RWPE1 (cell line): ENCODE data around the gene CSTF3.
"Not testable (repeated sequence)": the region's sequence is repeated elsewhere in the genome, so short reads cannot be mapped to it uniquely, and the experiment has no call there.

Source experiments
- CTCF ChIA-PET: fragments of 350-600 bp; sonication (Branson Sonifier 250); formaldehyde crosslinking; extraction: SDS; loops from one replicate; lab custom pipeline; 2021; lab: Yijun Ruan, JAX
- POLR2A ChIA-PET: fragments of 400-600 bp; formaldehyde crosslinking; extraction: SDS; loops from one replicate; lab custom pipeline; 2020; ENCODE audit warnings: antibody characterized with exemption; ENCODE audit not compliant: low non-redundant PET; lab: Yijun Ruan, JAX
- DNase-seq: peaks from one replicate; pipeline ENCODE4 v3.0.0; 2012; ENCODE audit warnings: low spot score
- H3K27ac ChIP-seq: fragments of 450-650 bp; 2 replicates; pipeline ENCODE4 v1.5.1; 2017
- TF ChIP-seq, protein P1 (sequence below): fragments of 450-650 bp; conservative IDR thresholded peaks from 2 replicates; pipeline ENCODE4 v1.5.1; 2017; ENCODE audit warnings: low read depth, mild to moderate bottlenecking

CSTF3 gene

DNA sequence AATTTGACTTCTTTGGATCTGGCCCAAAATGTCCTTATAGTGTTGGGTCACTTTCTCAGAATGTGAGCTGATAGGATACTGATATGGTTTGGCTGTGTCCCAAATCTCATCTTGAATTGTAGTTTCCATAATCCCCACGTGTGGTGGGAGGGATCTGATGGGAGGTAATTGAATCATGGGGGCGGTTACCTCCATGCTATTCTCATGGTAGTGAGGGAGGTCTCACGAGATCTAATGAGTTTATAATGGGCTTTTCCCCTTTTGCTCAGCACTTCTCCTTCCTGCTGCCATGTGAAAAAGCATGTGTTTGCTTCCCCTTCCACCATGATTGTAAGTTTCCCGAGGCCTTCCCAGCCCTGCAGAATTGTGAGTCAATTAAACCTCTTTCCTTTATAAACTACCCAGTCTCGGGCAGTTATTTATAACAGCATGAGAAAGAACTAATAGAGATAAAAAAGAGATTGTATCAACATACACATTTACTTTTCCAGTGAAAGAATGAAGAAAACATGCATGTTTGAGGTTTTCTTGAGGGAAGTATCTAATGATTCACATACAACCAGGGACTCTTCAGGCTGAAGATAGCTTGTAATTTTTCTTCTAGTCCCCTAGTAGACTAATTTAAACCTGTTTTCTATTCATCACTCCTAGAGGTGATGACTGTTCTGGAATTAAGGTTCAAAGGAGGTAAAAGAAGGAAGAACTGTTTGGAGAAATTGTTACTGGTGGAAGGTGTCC is 17.3 kb upstream of the CSTF3 start:
- ChIA-PET CTCF (no interaction called here), POLR2A (no interaction called here)
- no peak for DNase-seq

DNA sequence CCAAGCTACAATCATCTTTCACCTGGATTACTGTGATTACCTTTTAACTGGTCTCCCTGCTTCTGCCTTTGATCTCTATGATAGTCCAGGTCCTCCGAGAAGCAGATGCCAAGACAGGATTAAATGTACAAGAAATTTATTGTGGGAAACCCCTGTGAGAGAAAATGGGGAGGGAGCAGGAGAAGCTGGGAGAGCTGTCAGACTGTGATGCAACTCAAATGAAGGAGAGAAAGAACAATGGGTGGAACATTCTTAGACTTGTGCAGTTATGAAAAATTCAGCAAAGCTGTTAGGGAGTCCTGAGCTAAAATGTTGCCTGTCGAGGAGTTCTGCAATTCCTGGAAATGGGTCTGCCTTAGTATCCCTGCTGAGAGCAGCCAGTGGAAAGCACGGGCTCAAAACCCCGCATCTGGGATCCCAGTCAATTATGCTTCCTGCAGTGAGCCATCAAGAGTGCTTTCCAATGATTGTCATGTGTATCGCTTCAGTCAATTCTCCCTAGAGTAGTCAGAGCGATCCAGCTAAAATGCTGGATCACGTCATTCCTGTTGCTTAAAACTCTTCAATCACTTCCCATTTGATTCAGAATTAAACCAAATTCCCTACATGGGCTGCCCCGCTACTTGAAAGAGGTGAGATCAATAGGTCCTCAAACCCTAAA is 16.5 kb upstream of the CSTF3 start:
- TF ChIP-seq, protein P1, sequence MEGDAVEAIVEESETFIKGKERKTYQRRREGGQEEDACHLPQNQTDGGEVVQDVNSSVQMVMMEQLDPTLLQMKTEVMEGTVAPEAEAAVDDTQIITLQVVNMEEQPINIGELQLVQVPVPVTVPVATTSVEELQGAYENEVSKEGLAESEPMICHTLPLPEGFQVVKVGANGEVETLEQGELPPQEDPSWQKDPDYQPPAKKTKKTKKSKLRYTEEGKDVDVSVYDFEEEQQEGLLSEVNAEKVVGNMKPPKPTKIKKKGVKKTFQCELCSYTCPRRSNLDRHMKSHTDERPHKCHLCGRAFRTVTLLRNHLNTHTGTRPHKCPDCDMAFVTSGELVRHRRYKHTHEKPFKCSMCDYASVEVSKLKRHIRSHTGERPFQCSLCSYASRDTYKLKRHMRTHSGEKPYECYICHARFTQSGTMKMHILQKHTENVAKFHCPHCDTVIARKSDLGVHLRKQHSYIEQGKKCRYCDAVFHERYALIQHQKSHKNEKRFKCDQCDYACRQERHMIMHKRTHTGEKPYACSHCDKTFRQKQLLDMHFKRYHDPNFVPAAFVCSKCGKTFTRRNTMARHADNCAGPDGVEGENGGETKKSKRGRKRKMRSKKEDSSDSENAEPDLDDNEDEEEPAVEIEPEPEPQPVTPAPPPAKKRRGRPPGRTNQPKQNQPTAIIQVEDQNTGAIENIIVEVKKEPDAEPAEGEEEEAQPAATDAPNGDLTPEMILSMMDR = no peak
- POLR2A ChIA-PET = no interaction called here
- CTCF ChIA-PET = interaction anchor here (0.6 to 0.7 kb wide), 2 partner anchors 12 to 386 kb away, joined by 3 to 4 read pairs; no protein-coding TSS in a partner anchor

More for the DNA sequence above, 17.3 kb upstream of the CSTF3 start:
- TF ChIP-seq, protein P1 = no peak
- no peak overlapping the region for H3K27ac ChIP-seq

DNA sequence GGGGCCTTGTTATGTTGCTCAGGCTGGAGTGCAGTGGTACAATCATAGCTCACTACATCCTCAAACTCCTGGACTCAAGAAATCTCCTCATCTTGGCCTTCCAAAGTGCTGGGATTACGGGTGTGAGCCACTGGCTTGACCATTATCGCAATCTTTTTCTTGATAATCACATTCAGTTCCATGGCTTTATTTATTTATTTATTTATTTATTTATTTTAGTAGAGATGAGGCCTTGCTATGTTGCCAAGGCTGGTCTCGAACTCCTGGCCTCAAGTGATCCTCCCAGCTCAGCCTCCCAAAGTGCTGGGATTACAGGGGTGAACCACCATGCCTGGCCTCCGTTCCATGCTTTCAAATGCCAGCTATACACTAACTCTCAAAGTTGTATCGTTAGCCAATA is 15.5 kb upstream of the CSTF3 start:
- H3K27ac ChIP-seq, CTCF ChIA-PET, DNase-seq: not testable (repeated sequence)
- POLR2A ChIA-PET = interaction anchor here (0.5 kb wide), 1 partner anchor 17 kb away, joined by 3 read pairs; no protein-coding TSS in a partner anchor

More for the DNA sequence above, 16.5 kb upstream of the CSTF3 start:
- no peak for DNase-seq
- no peak overlapping the region for H3K27ac ChIP-seq

GRCh38 chr11:33172996-33173395 is 11.7 kb upstream of the CSTF3 start:
- ChIA-PET POLR2A (interaction anchor here (0.6 kb wide), 1 partner anchor 169 kb away, joined by 5 read pairs; no protein-coding TSS in a partner anchor), CTCF (interaction anchor here (0.6 kb wide), 2 partner anchors 15 to 807 kb away, joined by 3 to 4 read pairs; no protein-coding TSS in a partner anchor)
- DNase-seq = no peak
- TF ChIP-seq, protein P1 = no peak
- no peak overlapping the region for H3K27ac ChIP-seq

DNA sequence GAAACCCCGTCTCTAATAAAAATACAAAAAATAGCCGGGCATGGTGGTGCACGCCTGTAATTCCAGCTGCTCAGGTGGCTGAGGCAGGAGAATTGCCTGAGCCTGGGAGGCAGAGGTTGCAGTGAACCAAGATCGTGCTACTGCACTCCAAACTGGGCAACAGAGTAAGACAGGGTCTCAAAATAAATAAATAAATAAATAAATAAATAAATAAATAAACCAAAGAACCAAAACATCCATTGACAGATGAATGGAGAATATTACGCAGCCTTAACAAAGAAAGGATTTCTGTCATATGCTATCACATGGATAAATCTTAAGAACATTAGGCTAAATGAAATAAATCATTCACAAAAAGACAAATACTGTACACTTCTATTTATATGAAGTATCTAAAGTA is 11.1 kb upstream of the CSTF3 start:
- POLR2A ChIA-PET = no interaction called here
- no peak for DNase-seq
- TF ChIP-seq, protein P1 = no peak
- no peak overlapping the region for H3K27ac ChIP-seq
- CTCF ChIA-PET = interaction anchor here (0.7 kb wide), 1 partner anchor 534 kb away, joined by 4 read pairs; no protein-coding TSS in a partner anchor

GRCh38 chr11:33171251-33171650 is 10.0 kb upstream of the CSTF3 start:
- POLR2A ChIA-PET = no interaction called here
- TF ChIP-seq, protein P1 = no peak
- no peak for DNase-seq
- H3K27ac ChIP-seq = no peak overlapping the region
- CTCF ChIA-PET = no interaction called here
